Muscle layer of duodenum (tissue), 2 donors: Measurements from ENCODE around the gene ARHGAP10.

Source experiments
- H3K27ac ChIP-seq: one replicate; pipeline ENCODE4 v1.7.0; 2013; ENCODE audit warnings: mild to moderate bottlenecking, low read length
- H3K27me3 ChIP-seq: one replicate; pipeline ENCODE4 v1.7.0; 2013; ENCODE audit warnings: low read depth, mild to moderate bottlenecking, control low read depth, low read length
- H3K36me3 ChIP-seq, 2 donors: one replicate each; pipeline ENCODE4 v1.7.0; 2013; ENCODE audit warnings: low read length in 2 of 2, control low read depth in 1 of 2, mild to moderate bottlenecking in 1 of 2; ENCODE audit not compliant: insufficient read depth in 2 of 2, control insufficient read depth in 1 of 2
- H3K4me1 ChIP-seq, 2 donors: one replicate each; pipeline ENCODE4 v1.7.0; 2013; ENCODE audit warnings: low read length in 2 of 2, mild to moderate bottlenecking in 2 of 2, control low read depth in 1 of 2, moderate library complexity in 1 of 2; ENCODE audit not compliant: insufficient read depth in 2 of 2, control insufficient read depth in 1 of 2
- H3K4me3 ChIP-seq, 2 donors: one replicate each; pipeline ENCODE4 v1.7.0; 2013; ENCODE audit warnings: low read length in 2 of 2, low read depth in 1 of 2, mild to moderate bottlenecking in 1 of 2
- H3K9me3 ChIP-seq, 2 donors: one replicate each; pipeline ENCODE4 v1.7.0; 2013; ENCODE audit warnings: low read length in 2 of 2, control low read depth in 1 of 2, mild to moderate bottlenecking in 1 of 2; ENCODE audit not compliant: control insufficient read depth in 1 of 2
- donor health status: healthy.

ARHGAP10 gene

GRCh38 chr4:147975933-147976928 lies 244.3 kb downstream of the ARHGAP10 start:
- Histone ChIP-seq H3K27me3 (no peaks in the 10 kb centered on the region), H3K27ac (no peak overlapping the region), H3K9me3 (no peaks in the 10 kb centered on the region), H3K4me1 (peaks cover 0 to 24% of the 10 kb centered on the region in 2 donors), H3K36me3 (no peaks in the 10 kb centered on the region), H3K4me3 (no peak overlapping the region)

- H3K4me1 ChIP-seq = peaks cover 0 to 33% of the 10 kb centered on the region in 2 donors
- no peaks in the 10 kb centered on the region for H3K27me3 ChIP-seq
- no peak overlapping the region for H3K27ac ChIP-seq
- no peak overlapping the region for H3K4me3 ChIP-seq
- no peaks in the 10 kb centered on the region for H3K9me3 ChIP-seq
- no peaks in the 10 kb centered on the region for H3K36me3 ChIP-seq
Observed at GRCh38 chr4:147980586-147980985, 248.7 kb downstream of the ARHGAP10 start.

GRCh38 chr4:147981305-147981704 lies 249.4 kb downstream of the ARHGAP10 start:
- Histone ChIP-seq H3K27ac (no peak overlapping the region), H3K4me1 (peaks cover 0 to 29% of the 10 kb centered on the region in 2 donors)

DNA sequence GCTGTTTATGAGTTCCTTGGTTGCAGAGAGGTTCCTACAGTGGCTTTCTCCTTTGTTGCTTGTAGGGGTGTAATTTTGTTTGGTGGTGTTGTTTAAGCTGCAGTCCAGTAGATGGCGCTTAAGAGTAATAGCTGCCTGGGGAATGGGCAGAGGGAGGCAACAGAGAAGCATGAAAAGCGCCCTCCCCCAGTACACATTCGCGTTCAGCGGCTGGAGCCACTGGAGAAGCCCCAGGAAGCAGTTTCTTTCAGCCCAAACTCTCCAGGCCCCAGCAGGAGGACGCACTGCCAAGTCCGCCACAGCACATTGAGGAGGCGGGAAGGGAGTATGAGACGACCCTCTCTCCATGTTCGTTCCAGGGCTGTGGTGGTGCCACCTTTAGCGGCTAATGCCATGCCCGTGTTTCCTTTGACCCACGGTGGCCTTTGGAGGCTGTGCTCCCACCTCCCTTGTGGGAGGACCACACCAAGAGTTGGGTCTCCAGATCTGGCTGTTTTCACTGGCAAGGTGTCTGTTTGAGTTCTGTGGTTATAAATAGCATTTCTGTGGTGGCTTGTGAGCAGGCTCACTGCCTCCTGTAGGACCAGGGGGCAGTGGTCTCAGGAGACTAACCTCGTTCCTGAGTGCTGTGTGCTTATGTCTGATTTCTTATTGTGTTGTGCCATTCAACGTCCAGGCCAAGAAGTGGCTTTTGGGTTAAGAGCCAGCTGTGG lies 252.3 kb downstream of the ARHGAP10 start:
- H3K4me3 ChIP-seq = no peak overlapping the region
- no peak overlapping the region for H3K27ac ChIP-seq
- no peaks in the 10 kb centered on the region for H3K27me3 ChIP-seq
- H3K36me3 ChIP-seq = no peaks in the 10 kb centered on the region
- H3K4me1 ChIP-seq = peaks cover 0 to 18% of the 10 kb centered on the region in 2 donors
- H3K9me3 ChIP-seq = no peaks in the 10 kb centered on the region

More at GRCh38 chr4:147981305-147981704, 249.4 kb downstream of the ARHGAP10 start:
- Histone ChIP-seq H3K9me3 (no peaks in the 10 kb centered on the region), H3K27me3 (no peaks in the 10 kb centered on the region), H3K36me3 (no peaks in the 10 kb centered on the region), H3K4me3 (no peak overlapping the region)

GRCh38 chr4:147984778-147985138 lies 252.9 kb downstream of the ARHGAP10 start:
- H3K4me3 ChIP-seq = no peak overlapping the region
- H3K27me3 ChIP-seq = no peaks in the 10 kb centered on the region
- no peaks in the 10 kb centered on the region for H3K36me3 ChIP-seq
- H3K9me3 ChIP-seq = no peaks in the 10 kb centered on the region
- H3K4me1 ChIP-seq = peaks cover 0 to 18% of the 10 kb centered on the region in 2 donors
- H3K27ac ChIP-seq = no peak overlapping the region

DNA sequence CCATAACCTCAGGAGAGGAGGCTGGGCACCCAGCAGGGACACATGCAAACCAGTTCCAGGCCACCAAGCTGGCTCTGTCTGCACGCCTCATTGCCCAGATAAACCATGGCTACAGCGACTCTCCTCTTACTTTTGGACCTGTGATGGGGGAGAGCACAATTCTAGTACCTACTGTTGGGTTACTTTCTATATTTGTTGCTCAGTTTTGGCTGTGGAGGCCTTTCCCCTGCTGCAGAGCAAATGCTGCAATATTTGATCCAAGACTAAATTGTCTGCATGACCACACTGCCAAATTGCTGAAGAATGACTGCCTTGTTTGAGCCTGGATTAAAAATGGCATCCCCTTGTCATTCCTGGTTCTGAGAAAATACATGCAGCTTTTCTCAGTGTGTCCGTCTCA lies 253.5 kb downstream of the ARHGAP10 start:
- no peaks in the 10 kb centered on the region for H3K27me3 ChIP-seq
- no peak overlapping the region for H3K27ac ChIP-seq
- no peak overlapping the region for H3K4me3 ChIP-seq
- no peaks in the 10 kb centered on the region for H3K9me3 ChIP-seq
- H3K36me3 ChIP-seq = no peaks in the 10 kb centered on the region
- peaks cover 0 to 18% of the 10 kb centered on the region in 2 donors for H3K4me1 ChIP-seq

GRCh38 chr4:147987252-147987651 lies 255.4 kb downstream of the ARHGAP10 start:
- H3K4me1 ChIP-seq = peaks cover 0 to 31% of the 10 kb centered on the region in 2 donors
- H3K27ac ChIP-seq = no peak overlapping the region
- H3K4me3 ChIP-seq = no peak overlapping the region
- H3K36me3 ChIP-seq = no peaks in the 10 kb centered on the region
- no peaks in the 10 kb centered on the region for H3K9me3 ChIP-seq
- H3K27me3 ChIP-seq = no peaks in the 10 kb centered on the region

DNA sequence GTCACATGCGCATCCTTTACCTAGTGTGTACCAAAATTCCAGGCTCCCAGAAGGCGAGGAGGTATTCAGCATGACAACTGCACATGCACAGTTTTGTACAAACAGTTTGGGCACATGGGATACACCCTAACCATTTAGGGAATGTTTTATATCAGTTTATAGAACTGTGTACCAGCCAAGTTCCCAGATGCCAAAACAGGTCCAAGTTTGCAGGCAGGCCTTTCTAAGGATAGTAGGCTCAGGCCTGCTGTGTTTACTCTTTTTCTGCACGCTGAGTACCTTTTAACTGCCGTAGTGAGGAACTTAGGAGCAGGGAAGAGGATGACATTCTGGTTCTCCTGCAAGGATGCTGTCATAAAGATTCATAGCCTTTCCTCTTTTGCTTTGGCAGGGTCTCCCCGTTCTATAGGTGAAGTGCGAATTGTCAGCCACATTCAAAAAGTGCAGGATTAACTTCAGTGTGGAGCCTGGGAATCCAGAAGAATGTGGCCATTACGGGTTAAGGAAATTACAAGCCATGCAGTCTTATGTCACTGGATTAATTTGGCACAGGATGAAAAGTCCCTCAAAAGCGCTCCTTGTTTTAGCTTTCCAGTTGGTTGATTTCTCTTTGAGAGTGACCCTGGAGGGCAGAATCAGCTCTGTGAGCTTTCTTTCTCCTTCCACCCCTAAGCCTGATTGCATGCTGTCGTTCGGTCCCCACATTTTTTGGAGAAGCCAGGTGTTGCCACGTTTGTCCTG lies 259.8 kb downstream of the ARHGAP10 start:
- Histone ChIP-seq H3K27ac (no peak overlapping the region), H3K4me3 (no peak overlapping the region), H3K4me1 (peaks cover 0 to 25% of the 10 kb centered on the region in 2 donors), H3K36me3 (no peaks in the 10 kb centered on the region), H3K9me3 (no peaks in the 10 kb centered on the region), H3K27me3 (no peaks in the 10 kb centered on the region)

DNA sequence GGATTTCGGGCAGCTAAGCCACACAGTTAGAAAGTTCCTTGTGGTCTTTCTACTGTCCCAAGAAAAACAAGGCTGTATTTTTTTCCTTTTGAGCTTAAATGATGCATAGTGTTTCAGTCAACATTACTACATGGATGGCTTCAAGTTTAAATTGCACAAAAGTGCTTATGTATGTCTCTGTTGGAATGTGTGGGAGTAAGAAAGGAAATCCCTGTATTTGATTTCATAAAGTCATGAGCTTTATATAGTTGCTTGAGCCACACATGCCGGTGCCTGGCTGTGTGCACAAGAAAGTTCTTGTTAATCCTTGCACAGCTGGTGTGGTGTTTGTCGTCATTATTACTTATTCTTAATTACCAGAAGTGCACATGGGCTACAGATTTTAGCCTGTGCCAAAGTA lies 262.2 kb downstream of the ARHGAP10 start:
- Histone ChIP-seq H3K4me3 (no peak overlapping the region), H3K27ac (no peak overlapping the region), H3K4me1 (peaks cover 0 to 28% of the 10 kb centered on the region in 2 donors), H3K36me3 (no peaks in the 10 kb centered on the region), H3K27me3 (no peaks in the 10 kb centered on the region), H3K9me3 (no peaks in the 10 kb centered on the region)

DNA sequence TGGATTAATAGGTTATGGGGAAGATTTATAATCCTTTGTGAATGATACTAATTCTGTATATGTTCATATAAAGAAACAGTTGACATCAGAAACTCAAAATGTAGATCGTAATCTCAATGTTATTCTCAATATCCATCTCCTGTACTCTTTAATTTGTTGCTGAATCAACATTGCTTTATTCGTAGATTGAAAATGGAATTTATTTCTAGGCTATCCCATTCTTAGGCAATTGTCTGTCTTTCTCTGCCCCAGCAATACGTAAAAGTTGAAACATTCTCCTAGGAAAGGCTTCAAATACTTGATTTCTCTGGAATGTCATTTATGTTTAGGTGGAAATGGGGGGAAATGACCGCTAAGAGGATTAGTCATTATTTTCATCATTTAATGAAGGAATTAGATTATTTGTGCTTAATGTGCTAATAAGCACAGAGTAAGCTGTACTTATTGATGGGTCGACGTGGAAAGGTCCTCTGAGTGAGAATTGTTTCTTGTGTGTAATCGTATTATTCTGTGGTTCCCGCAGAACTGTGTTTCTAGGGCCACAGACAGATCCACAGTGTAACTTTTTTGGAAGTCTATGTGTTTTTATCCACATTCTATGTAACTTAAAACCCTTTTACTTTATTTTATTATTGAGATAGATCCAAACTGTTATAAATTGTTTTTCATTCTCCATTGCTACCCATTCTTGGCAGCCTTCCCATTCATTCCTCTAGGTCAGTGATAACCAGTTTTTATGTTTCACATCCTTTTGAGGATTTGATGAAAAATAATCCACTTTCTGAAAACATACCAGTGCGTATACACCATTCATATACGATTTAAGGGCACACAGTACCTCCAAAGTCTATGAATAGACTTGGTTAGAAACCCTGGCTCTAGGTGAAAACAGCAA lies 262.9 kb downstream of the ARHGAP10 start:
- no peak overlapping the region for H3K4me3 ChIP-seq
- no peaks in the 10 kb centered on the region for H3K27me3 ChIP-seq
- H3K27ac ChIP-seq = no peak overlapping the region
- H3K36me3 ChIP-seq = peaks cover 0 to 3% of the 10 kb centered on the region in 2 donors
- H3K4me1 ChIP-seq = peaks cover 0 to 28% of the 10 kb centered on the region in 2 donors
- no peaks in the 10 kb centered on the region for H3K9me3 ChIP-seq
